ENCODE measurements around the gene WFDC12. TPM values are rescaled to one million over a fixed set of nuclear protein-coding genes. Genes with fewer than 3 reads are reported as not detected.
"Not testable (repeated sequence)": the region's sequence is repeated elsewhere in the genome, so short reads cannot be mapped to it uniquely, and the experiment has no call there.

Gene WFDC12
- polyA plus RNA-seq, 1 donor (not counting 4 experiments of a cell fraction or from before 2014, with no cell fraction given): 1.8 TPM

- no peaks in the 10 kb centered on the region for H3K36me3 ChIP-seq (ENCODE audit: control insufficient read depth in 2 of 2, extremely low read depth in 1 of 2, insufficient read depth in 2 of 2, low read length in 2 of 2)
- no peaks in the 10 kb centered on the region for H4K20me1 ChIP-seq (ENCODE audit: control insufficient read depth, extremely low read depth, insufficient read depth, low read length)
- peak; percentile 99 for FAIRE-seq
- H3K79me2 ChIP-seq (ENCODE audit: control insufficient read depth, insufficient read depth, low read length): no peaks in the 10 kb centered on the region
- H3K4me2 ChIP-seq (ENCODE audit: control insufficient read depth, extremely low read depth, insufficient read depth, low read depth, low read length): no peak overlapping the region
- H3K9me1 ChIP-seq (ENCODE audit: control insufficient read depth, extremely low read depth, insufficient read depth, low read length): no peaks in the 10 kb centered on the region
- H3K9ac ChIP-seq (ENCODE audit: control insufficient read depth, extremely low read depth, insufficient read depth, low read length): no peak overlapping the region
- H3K9me3 ChIP-seq (ENCODE audit: control insufficient read depth, low read depth, low read length): no peaks in the 10 kb centered on the region
- peaks cover 9% of the 10 kb centered on the region for H3K4me1 ChIP-seq (ENCODE audit: control insufficient read depth, extremely low read depth, insufficient read depth, low read length)
- dilution Hi-C loops (cut with MboI; ENCODE audit: extremely low pct_ligation_motif_present, low sequenced_read_pairs): no loop called here
- peak; percentile 17 for DNase-seq (ENCODE audit: low read depth, low spot score)
- H3K27ac ChIP-seq (ENCODE audit: control insufficient read depth, insufficient read depth, low read length): no peak overlapping the region
- H3K27me3 ChIP-seq (ENCODE audit: control insufficient read depth, extremely low read depth, insufficient read depth, low read length): peaks cover 3% of the 10 kb centered on the region
- H3K4me3 ChIP-seq (ENCODE audit: control insufficient read depth in 2 of 3, extremely low read depth in 1 of 3, insufficient read depth in 2 of 3, low read depth in 1 of 3, low read length in 3 of 3): no peak overlapping the region
- TF ChIP-seq EZH2 (IDR thresholded peaks at IDR 0.05; ENCODE audit: low read length): no peak
- no peak for TF ChIP-seq CTCF (optimal IDR thresholded peaks at IDR 0.05 in 1 of 3, IDR thresholded peaks at IDR 0.05 in 1 of 3, conservative IDR thresholded peaks at IDR 0.05 in 1 of 3; ENCODE audit: extremely low read depth in 1 of 3, insufficient read depth in 2 of 3, low read length in 3 of 3)
- no peak overlapping the region for H2AFZ ChIP-seq (ENCODE audit: control insufficient read depth, low read length)
Observed at GRCh38 chr20:45157962-45158361, 33.7 kb upstream of the WFDC12 start.

GRCh38 chr20:45156713-45157112, 32.4 kb upstream of the WFDC12 start:
- no peaks in the 10 kb centered on the region for H3K9me3 ChIP-seq (ENCODE audit: control insufficient read depth, low read depth, low read length)
- DNase-seq (ENCODE audit: low read depth, low spot score) (no peak), FAIRE-seq (no peak)
- H3K9me1 ChIP-seq (ENCODE audit: control insufficient read depth, extremely low read depth, insufficient read depth, low read length): no peaks in the 10 kb centered on the region
- dilution Hi-C loops (cut with MboI; ENCODE audit: extremely low pct_ligation_motif_present, low sequenced_read_pairs): no loop called here
- no peak overlapping the region for H3K4me3 ChIP-seq (ENCODE audit: control insufficient read depth in 2 of 3, extremely low read depth in 1 of 3, insufficient read depth in 2 of 3, low read depth in 1 of 3, low read length in 3 of 3)
- H3K27me3 ChIP-seq (ENCODE audit: control insufficient read depth, extremely low read depth, insufficient read depth, low read length): no peaks in the 10 kb centered on the region
- TF ChIP-seq EZH2 (IDR thresholded peaks at IDR 0.05; ENCODE audit: low read length): no peak
- TF ChIP-seq CTCF (optimal IDR thresholded peaks at IDR 0.05 in 1 of 3, IDR thresholded peaks at IDR 0.05 in 1 of 3, conservative IDR thresholded peaks at IDR 0.05 in 1 of 3; ENCODE audit: extremely low read depth in 1 of 3, insufficient read depth in 2 of 3, low read length in 3 of 3): no peak
- H3K4me1 ChIP-seq (ENCODE audit: control insufficient read depth, extremely low read depth, insufficient read depth, low read length): peaks cover 9% of the 10 kb centered on the region
- no peaks in the 10 kb centered on the region for H3K79me2 ChIP-seq (ENCODE audit: control insufficient read depth, insufficient read depth, low read length)
- H3K9ac ChIP-seq (ENCODE audit: control insufficient read depth, extremely low read depth, insufficient read depth, low read length): no peak overlapping the region
- H3K27ac ChIP-seq (ENCODE audit: control insufficient read depth, insufficient read depth, low read length): no peak overlapping the region
- H3K4me2 ChIP-seq (ENCODE audit: control insufficient read depth, extremely low read depth, insufficient read depth, low read depth, low read length): no peak overlapping the region
- H2AFZ ChIP-seq (ENCODE audit: control insufficient read depth, low read length): no peak overlapping the region
- H3K36me3 ChIP-seq (ENCODE audit: control insufficient read depth in 2 of 2, extremely low read depth in 1 of 2, insufficient read depth in 2 of 2, low read length in 2 of 2): no peaks in the 10 kb centered on the region
- H4K20me1 ChIP-seq (ENCODE audit: control insufficient read depth, extremely low read depth, insufficient read depth, low read length): no peaks in the 10 kb centered on the region

- H2AFZ ChIP-seq (ENCODE audit: control insufficient read depth, low read length); FAIRE-seq; H3K4me2 ChIP-seq (ENCODE audit: control insufficient read depth, extremely low read depth, insufficient read depth, low read depth, low read length); dilution Hi-C loops (cut with MboI; ENCODE audit: extremely low pct_ligation_motif_present, low sequenced_read_pairs); H3K79me2 ChIP-seq (ENCODE audit: control insufficient read depth, insufficient read depth, low read length); H3K9me1 ChIP-seq (ENCODE audit: control insufficient read depth, extremely low read depth, insufficient read depth, low read length); H3K4me1 ChIP-seq (ENCODE audit: control insufficient read depth, extremely low read depth, insufficient read depth, low read length); H3K4me3 ChIP-seq (ENCODE audit: control insufficient read depth in 2 of 3, extremely low read depth in 1 of 3, insufficient read depth in 2 of 3, low read depth in 1 of 3, low read length in 3 of 3); H4K20me1 ChIP-seq (ENCODE audit: control insufficient read depth, extremely low read depth, insufficient read depth, low read length); H3K9ac ChIP-seq (ENCODE audit: control insufficient read depth, extremely low read depth, insufficient read depth, low read length); H3K27me3 ChIP-seq (ENCODE audit: control insufficient read depth, extremely low read depth, insufficient read depth, low read length); DNase-seq (ENCODE audit: low read depth, low spot score); H3K27ac ChIP-seq (ENCODE audit: control insufficient read depth, insufficient read depth, low read length); H3K36me3 ChIP-seq (ENCODE audit: control insufficient read depth in 2 of 2, extremely low read depth in 1 of 2, insufficient read depth in 2 of 2, low read length in 2 of 2); H3K9me3 ChIP-seq (ENCODE audit: control insufficient read depth, low read depth, low read length): not testable (repeated sequence)
Observed at GRCh38 chr20:45154794-45155193, 30.5 kb upstream of the WFDC12 start.

All from keratinocyte (primary cell).